ENCODE measurements around the gene TPRA1.

DNA sequence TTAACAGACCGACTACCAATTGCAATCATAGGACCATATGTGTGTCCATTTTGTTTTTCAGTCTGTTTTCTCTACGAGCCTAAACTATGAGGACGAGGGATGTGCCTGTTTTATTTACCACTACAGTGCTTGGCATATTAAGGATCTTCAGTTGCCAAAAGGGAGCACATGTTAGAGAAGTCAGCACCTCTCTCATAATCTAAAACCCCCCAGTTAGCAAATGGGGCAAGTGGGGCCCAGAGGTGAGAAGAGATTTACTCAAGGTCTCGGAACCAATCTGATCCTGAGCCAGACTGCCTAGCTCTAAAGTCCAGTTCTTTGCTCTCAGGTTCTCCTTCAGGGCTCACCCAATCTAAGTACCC is 37.9 kb upstream of the TPRA1 start:
- TF ChIP-seq, protein P1, sequence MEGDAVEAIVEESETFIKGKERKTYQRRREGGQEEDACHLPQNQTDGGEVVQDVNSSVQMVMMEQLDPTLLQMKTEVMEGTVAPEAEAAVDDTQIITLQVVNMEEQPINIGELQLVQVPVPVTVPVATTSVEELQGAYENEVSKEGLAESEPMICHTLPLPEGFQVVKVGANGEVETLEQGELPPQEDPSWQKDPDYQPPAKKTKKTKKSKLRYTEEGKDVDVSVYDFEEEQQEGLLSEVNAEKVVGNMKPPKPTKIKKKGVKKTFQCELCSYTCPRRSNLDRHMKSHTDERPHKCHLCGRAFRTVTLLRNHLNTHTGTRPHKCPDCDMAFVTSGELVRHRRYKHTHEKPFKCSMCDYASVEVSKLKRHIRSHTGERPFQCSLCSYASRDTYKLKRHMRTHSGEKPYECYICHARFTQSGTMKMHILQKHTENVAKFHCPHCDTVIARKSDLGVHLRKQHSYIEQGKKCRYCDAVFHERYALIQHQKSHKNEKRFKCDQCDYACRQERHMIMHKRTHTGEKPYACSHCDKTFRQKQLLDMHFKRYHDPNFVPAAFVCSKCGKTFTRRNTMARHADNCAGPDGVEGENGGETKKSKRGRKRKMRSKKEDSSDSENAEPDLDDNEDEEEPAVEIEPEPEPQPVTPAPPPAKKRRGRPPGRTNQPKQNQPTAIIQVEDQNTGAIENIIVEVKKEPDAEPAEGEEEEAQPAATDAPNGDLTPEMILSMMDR (conservative IDR thresholded peaks at IDR 0.05 in 1 of 2, IDR thresholded peaks at IDR 0.05 in 1 of 2; ENCODE audit: low read depth in 1 of 2, low read length in 2 of 2), result no peak
- TF ChIP-seq EZH2 (IDR thresholded peaks at IDR 0.05; ENCODE audit: low read length, missing control alignments), result no peak
